CD8-positive, alpha-beta memory T cell (primary cell): ENCODE measurements around the gene ATP5MG. TPM values are rescaled to one million over a fixed set of nuclear protein-coding genes. Genes with fewer than 3 reads are reported as not detected.
"Not testable (repeated sequence)": the region's sequence is repeated elsewhere in the genome, so short reads cannot be mapped to it uniquely, and the experiment has no call there.

Source experiments
- CTCF ChIA-PET: fragments of 350-600 bp; sonication (Branson Sonifier 250); formaldehyde crosslinking; loops from one replicate; lab custom pipeline; 2021; ENCODE audit warnings: antibody characterized with exemption; lab: Charles Lee
- POLR2A ChIA-PET: fragments of 350-600 bp; sonication (Branson Sonifier 250); formaldehyde crosslinking; loops from one replicate; lab custom pipeline; 2021; ENCODE audit warnings: antibody characterized with exemption; lab: Charles Lee
- DNase-seq, 5 donors: peaks; one replicate each; pipeline versions ENCODE4 v3.0.0 to v3.0.0-alpha.2; 2020 to 2022; ENCODE audit warnings: mixed read lengths in 1 of 5
- H3K27ac ChIP-seq: one replicate; pipeline ENCODE4 v1.7.0; 2013; ENCODE audit warnings: low read depth, mild to moderate bottlenecking, low read length, moderate library complexity
- H3K27me3 ChIP-seq: 2 replicates; pipeline ENCODE4 v1.7.0; 2013; ENCODE audit warnings: low read length, mild to moderate bottlenecking; ENCODE audit not compliant: insufficient read depth, poor library complexity, severe bottlenecking
- H3K36me3 ChIP-seq: 2 replicates; pipeline ENCODE4 v1.7.0; 2013; ENCODE audit warnings: mild to moderate bottlenecking, low read length, moderate library complexity; ENCODE audit not compliant: insufficient read depth
- H3K4me1 ChIP-seq: 2 replicates; pipeline ENCODE4 v1.7.0; 2013; ENCODE audit warnings: mild to moderate bottlenecking, low read length, moderate library complexity; ENCODE audit not compliant: insufficient read depth
- H3K4me3 ChIP-seq: 2 replicates; pipeline ENCODE4 v1.7.0; 2013; ENCODE audit warnings: mild to moderate bottlenecking, low read length
- H3K9me3 ChIP-seq: 2 replicates; pipeline ENCODE4 v1.7.0; 2013; ENCODE audit warnings: mild to moderate bottlenecking, low read length
- H3K27ac Mint-ChIP-seq, 8 donors: one replicate each; pipeline ENCODE4 v1.8.0; 2020 to 2021; ENCODE audit warnings: mixed read lengths in 8 of 8, mild to moderate bottlenecking in 6 of 8, inconsistent platforms in 3 of 8, moderate library complexity in 3 of 8
- H3K27me3 Mint-ChIP-seq, 2 donors: one replicate each; pipeline ENCODE4 v1.8.0; 2020 to 2021; ENCODE audit warnings: mixed read lengths in 2 of 2, mild to moderate bottlenecking in 1 of 2, moderate library complexity in 1 of 2
- H3K36me3 Mint-ChIP-seq, 3 donors: one replicate each; pipeline ENCODE4 v1.8.0; 2020 to 2021; ENCODE audit warnings: mixed read lengths in 3 of 3, inconsistent platforms in 1 of 3, mild to moderate bottlenecking in 1 of 3
- H3K4me1 Mint-ChIP-seq, 3 donors: one replicate each; pipeline ENCODE4 v1.8.0; 2020 to 2021; ENCODE audit warnings: mixed read lengths in 3 of 3, inconsistent platforms in 1 of 3, mild to moderate bottlenecking in 1 of 3
- H3K4me3 Mint-ChIP-seq, 7 donors: one replicate each; pipeline ENCODE4 v1.8.0; 2020 to 2021; ENCODE audit warnings: mixed read lengths in 7 of 7, mild to moderate bottlenecking in 6 of 7, moderate library complexity in 4 of 7, inconsistent platforms in 2 of 7
- H3K9me3 Mint-ChIP-seq, 5 donors: one replicate each; pipeline ENCODE4 v1.8.0; 2020 to 2022; ENCODE audit warnings: mixed read lengths in 5 of 5, mild to moderate bottlenecking in 3 of 5, moderate library complexity in 2 of 5, inconsistent platforms in 1 of 5
- polyA plus RNA-seq: library from polyadenylated mRNA; unstranded; fragments of 300-500 nt; fragmentation: Illumina TruSeq; gene quantifications from one replicate; pipeline ENCODE4 v1.2.3, GENCODE V29; 2021
- total RNA-seq, 2 experiments: library from RNA; stranded (reverse); gene quantifications; one replicate each; pipeline ENCODE4 v1.2.3, GENCODE V29; 2021

ATP5MG gene
- total and polyA plus RNA-seq, 3 experiments from 2014 or later, result 277 to 632 (median 280) TPM

DNA sequence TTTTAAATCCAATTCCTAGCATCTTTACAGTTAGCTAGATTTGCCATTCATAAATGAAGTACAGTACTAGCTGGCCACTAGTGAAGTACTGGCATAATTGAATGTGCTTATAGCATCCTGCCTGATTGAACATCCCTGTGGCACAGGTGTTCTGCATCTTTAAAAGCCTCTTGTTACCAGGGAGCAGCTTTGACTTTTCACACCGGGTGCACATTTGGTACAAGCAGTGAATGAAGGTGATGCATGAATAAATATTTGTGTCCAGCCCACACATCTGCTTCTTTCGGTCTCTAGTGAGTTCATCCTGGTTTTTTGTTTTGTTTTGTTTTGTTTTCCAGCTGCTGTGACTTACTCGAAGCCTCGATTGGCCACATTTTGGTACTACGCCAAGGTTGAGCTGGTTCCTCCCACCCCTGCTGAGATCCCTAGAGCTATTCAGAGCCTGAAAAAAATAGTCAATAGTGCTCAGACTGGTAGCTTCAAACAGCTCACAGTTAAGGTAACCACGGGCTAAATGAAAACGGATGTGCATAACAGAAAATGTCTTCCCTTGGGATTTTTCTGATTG is 5.3 kb downstream of the ATP5MG start:
- H3K36me3 ChIP-seq, result peaks cover 8% of the 10 kb centered on the region
- H3K4me1 ChIP-seq, result peaks cover 31% of the 10 kb centered on the region
- CTCF ChIA-PET, result interaction anchor here (1.1 to 1.7 kb wide), 2 partner anchors 11 to 29 kb away, joined by 3 to 5 read pairs; partner anchors contain the start of gene KMT2A
- DNase-seq, result no peak
- no peak overlapping the region for H3K4me3 ChIP-seq
- H3K9me3 ChIP-seq, result no peaks in the 10 kb centered on the region
- Mint-ChIP-seq H3K4me1 (peaks cover 50 to 75% (median 71%) of the 10 kb centered on the region in 3 donors), H3K9me3 (no peaks in the 10 kb centered on the region), H3K27ac (peak overlapping the region in 4 of 8 donors; percentile 36 to 80 (median 78)), H3K4me3 (peak overlapping the region in 1 of 7 donors; percentile 51), H3K27me3 (no peaks in the 10 kb centered on the region), H3K36me3 (peaks cover 0 to 76% (median 14%) of the 10 kb centered on the region in 3 donors)
- POLR2A ChIA-PET, result interaction anchor here (1.2 to 1.3 kb wide), 2 partner anchors 9 to 29 kb away, joined by 3 to 4 read pairs; partner anchors contain the start of gene KMT2A
- H3K27ac ChIP-seq, result no peak overlapping the region
- H3K27me3 ChIP-seq, result no peaks in the 10 kb centered on the region

DNA sequence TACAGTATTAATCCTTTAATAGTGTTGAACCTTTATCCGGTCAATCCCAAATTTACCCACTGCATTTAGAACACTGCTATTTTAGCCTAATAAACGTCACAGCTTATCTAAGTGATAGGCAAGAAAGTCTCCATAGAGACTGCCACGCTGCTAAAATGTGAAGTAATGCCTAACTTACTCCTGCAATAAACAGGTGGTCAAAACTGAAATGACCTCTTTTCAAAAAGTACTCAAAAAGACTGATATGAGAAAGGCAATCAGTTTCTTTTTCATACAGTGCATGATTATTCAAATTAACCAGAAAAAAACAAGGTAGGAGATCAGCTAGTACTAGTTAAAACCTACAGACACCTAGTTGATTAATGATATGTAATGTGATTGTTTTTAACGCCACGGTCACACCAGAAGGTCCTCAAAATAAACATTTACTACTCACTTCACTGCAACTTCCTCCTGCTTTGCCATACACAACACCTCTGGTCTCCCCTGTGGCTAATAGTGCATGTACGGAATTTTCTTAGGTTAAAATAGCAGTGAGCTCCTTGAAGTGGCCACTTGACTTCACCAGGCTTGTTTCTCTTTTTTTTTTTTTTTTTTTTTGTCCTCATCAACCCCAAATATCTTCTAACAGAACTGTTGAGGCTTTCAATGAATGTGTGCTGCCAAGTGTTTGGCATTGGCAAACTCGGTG is 8.8 kb downstream of the ATP5MG start:
- Mint-ChIP-seq H3K9me3 (no peaks in the 10 kb centered on the region), H3K36me3 (peaks cover 0 to 57% (median 10%) of the 10 kb centered on the region in 3 donors), H3K4me1 (peaks cover 22 to 42% (median 41%) of the 10 kb centered on the region in 3 donors), H3K27ac (peak overlapping the region in 3 of 8 donors; percentile 20 to 51 (median 40)), H3K27me3 (no peaks in the 10 kb centered on the region), H3K4me3 (no peak overlapping the region)
- Histone ChIP-seq H3K9me3 (no peaks in the 10 kb centered on the region), H3K27ac (no peak overlapping the region), H3K4me3 (no peak overlapping the region), H3K4me1 (peaks cover 1% of the 10 kb centered on the region), H3K27me3 (no peaks in the 10 kb centered on the region), H3K36me3 (peaks cover 8% of the 10 kb centered on the region)
- ChIA-PET POLR2A (no interaction called here), CTCF (no interaction called here)
- DNase-seq, result no peak

DNA sequence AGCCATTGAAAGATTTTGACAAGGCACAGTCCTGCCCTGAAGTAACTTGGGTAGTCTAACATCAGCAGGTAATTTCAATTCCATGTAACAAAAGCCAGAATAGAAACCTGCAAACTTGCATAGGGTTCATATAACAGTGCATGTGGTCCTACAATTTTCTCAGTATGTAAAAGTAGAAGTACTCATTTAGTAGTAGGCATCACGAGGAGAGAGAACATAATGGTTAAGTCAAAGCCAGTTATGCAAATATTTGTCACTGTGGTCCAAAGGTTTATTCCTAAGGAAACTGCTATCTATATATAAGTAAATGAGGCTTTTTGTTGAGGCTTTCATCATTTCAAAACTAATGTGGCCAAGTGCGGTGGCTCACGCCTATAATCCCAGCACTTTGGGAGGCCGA is 10.1 kb downstream of the ATP5MG start:
- CTCF ChIA-PET, result no interaction called here
- H3K36me3 ChIP-seq, result peaks cover 6% of the 10 kb centered on the region

DNA sequence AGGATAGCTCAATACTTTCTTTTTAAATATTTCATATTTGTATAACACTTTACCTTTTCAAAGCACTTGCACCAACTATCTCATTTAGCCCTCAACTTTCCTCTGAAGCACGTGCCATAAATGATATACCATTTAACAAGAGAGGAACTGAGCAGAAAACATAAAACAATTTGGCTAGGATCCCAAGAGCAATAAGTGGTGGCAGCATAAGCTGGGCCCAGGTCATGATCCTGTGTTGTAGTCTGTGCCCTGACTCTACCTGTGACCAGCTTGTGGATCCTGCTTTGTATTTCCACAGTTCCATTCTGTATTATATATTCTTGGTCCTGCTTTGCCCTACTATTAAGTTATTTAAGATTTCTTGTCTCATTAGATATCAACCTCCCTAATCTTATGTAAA is 11.5 kb downstream of the ATP5MG start:
- Mint-ChIP-seq H3K36me3 (peaks cover 0 to 30% (median 4%) of the 10 kb centered on the region in 3 donors), H3K4me1 (peaks cover 14 to 18% (median 18%) of the 10 kb centered on the region in 3 donors), H3K27me3 (no peaks in the 10 kb centered on the region), H3K9me3 (no peaks in the 10 kb centered on the region), H3K4me3 (no peak overlapping the region), H3K27ac (peak overlapping the region in 5 of 8 donors; percentile 7 to 60 (median 16))
- Histone ChIP-seq H3K27ac (no peak overlapping the region), H3K9me3 (no peaks in the 10 kb centered on the region), H3K4me3 (no peak overlapping the region), H3K36me3 (no peaks in the 10 kb centered on the region), H3K27me3 (no peaks in the 10 kb centered on the region), H3K4me1 (no peaks in the 10 kb centered on the region)
- no peak for DNase-seq
- POLR2A ChIA-PET, result no interaction called here
- CTCF ChIA-PET, result no interaction called here

More for the DNA sequence above, 10.1 kb downstream of the ATP5MG start:
- Mint-ChIP-seq H3K4me3 (no peak overlapping the region), H3K27me3 (no peaks in the 10 kb centered on the region), H3K36me3 (peaks cover 0 to 44% (median 7%) of the 10 kb centered on the region in 3 donors), H3K4me1 (peaks cover 14 to 29% (median 28%) of the 10 kb centered on the region in 3 donors), H3K9me3 (no peaks in the 10 kb centered on the region), H3K27ac (peak overlapping the region in 1 of 8 donors; percentile 5)
- no peaks in the 10 kb centered on the region for H3K27me3 ChIP-seq
- no peak for DNase-seq
- no peak overlapping the region for H3K4me3 ChIP-seq
- H3K4me1 ChIP-seq, result no peaks in the 10 kb centered on the region
- POLR2A ChIA-PET, result no interaction called here
- H3K9me3 ChIP-seq, result no peaks in the 10 kb centered on the region
- no peak overlapping the region for H3K27ac ChIP-seq

DNA sequence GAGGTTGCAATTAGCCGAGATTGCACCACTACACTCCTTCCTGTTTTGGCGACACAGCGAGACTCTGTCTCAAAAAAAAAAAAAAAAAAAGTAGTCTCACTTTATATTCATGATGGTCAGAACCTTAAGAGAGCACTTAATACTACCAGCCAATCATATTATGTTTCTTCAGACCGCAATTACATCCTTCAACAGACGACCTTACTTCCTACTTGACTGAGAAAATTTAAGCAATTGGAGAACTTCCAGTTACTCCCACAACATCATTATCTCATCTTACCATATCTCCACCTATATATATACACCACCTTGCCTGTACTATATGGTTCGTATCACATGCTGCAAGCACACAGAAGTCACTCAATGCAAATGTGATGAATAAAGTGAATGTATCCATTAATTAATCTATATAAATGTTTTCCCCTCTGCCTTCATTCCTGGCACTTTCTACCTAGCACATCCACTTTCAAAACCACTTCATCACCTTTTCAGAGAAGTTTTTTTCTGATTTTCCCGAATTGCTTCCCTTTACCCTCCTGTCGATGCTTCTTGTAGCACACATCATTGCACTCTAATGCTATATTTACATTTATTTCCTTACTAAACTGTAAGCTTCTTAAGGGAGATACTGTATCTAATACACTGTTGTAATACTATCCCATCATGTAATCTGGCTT is 13.8 kb downstream of the ATP5MG start:
- Mint-ChIP-seq H3K4me1 (peaks cover 0 to 4% (median 0%) of the 10 kb centered on the region in 3 donors), H3K27me3 (no peaks in the 10 kb centered on the region), H3K4me3 (no peak overlapping the region), H3K36me3 (peaks cover 0 to 9% (median 0%) of the 10 kb centered on the region in 3 donors), H3K9me3 (no peaks in the 10 kb centered on the region), H3K27ac (no peak overlapping the region)
- Histone ChIP-seq H3K27me3 (no peaks in the 10 kb centered on the region), H3K9me3 (no peaks in the 10 kb centered on the region), H3K27ac (peak overlapping the region; percentile 10), H3K4me3 (no peak overlapping the region), H3K4me1 (no peaks in the 10 kb centered on the region), H3K36me3 (no peaks in the 10 kb centered on the region)
- POLR2A ChIA-PET, result interaction anchor here (0.9 kb wide), 1 partner anchor 9 kb away, joined by 3 read pairs; no protein-coding TSS in a partner anchor
- DNase-seq, result no peak
- CTCF ChIA-PET, result interaction anchor here (0.9 to 1.7 kb wide), 2 partner anchors 11 to 13 kb away, joined by 3 to 5 read pairs; no protein-coding TSS in a partner anchor

DNA sequence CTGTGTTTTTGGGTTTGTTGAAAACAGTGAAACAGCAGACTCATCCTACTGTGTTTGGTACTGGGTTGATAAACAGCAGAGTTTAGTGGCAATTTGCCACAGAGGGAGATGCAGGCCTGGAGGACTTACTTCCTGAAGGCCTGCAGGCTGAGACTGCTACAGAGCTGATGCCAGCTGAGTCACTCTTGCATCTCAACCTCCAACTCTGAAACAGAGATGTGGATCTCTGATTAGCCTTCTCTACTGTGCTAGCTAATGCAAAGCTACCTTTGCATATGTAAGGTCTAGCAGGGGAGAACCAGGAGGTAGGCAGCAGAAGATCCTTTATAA is 14.3 kb downstream of the ATP5MG start:
- CTCF ChIA-PET, result interaction anchor here (1.7 kb wide), 1 partner anchor 13 kb away, joined by 5 read pairs; no protein-coding TSS in a partner anchor
- Histone ChIP-seq H3K27ac (peak overlapping the region; percentile 10), H3K27me3 (no peaks in the 10 kb centered on the region), H3K9me3 (no peaks in the 10 kb centered on the region), H3K4me1 (no peaks in the 10 kb centered on the region), H3K4me3 (no peak overlapping the region), H3K36me3 (no peaks in the 10 kb centered on the region)
- Mint-ChIP-seq H3K27me3 (no peaks in the 10 kb centered on the region), H3K9me3 (no peaks in the 10 kb centered on the region), H3K4me1 (no peaks in the 10 kb centered on the region), H3K27ac (no peak overlapping the region), H3K4me3 (no peak overlapping the region), H3K36me3 (peaks cover 0 to 4% (median 0%) of the 10 kb centered on the region in 3 donors)
- DNase-seq, result peak in 1 of 5 donors; percentile 53
- POLR2A ChIA-PET, result interaction anchor here (0.9 kb wide), 1 partner anchor 9 kb away, joined by 3 read pairs; no protein-coding TSS in a partner anchor

DNA sequence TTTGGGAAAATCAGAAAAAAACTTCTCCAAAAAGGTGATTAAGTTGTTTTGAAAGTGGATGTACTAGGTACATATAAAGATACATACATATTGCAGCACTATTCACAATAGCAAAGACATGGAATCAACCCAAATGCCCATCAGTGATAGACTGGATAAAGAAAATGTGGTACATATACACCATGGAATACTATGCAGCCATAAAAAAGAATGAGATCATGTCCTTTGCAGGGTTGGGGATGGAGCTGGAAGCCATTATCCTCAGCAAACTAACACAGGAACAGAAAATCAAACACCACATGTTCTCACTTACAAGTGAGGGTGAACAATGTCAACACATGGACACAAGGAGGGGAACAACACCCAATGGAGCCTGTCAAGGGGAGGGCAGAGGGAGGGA is 15.5 kb downstream of the ATP5MG start:
- H3K9me3 ChIP-seq, H3K27ac ChIP-seq, H3K4me3 ChIP-seq, H3K36me3 Mint-ChIP-seq, H3K36me3 ChIP-seq, POLR2A ChIA-PET, H3K4me1 Mint-ChIP-seq, H3K27me3 ChIP-seq, DNase-seq, H3K4me1 ChIP-seq, H3K27me3 Mint-ChIP-seq, H3K4me3 Mint-ChIP-seq, H3K9me3 Mint-ChIP-seq, H3K27ac Mint-ChIP-seq: not testable (repeated sequence)
- CTCF ChIA-PET, result interaction anchor here (1.3 kb wide), 1 partner anchor 10 kb away, joined by 3 read pairs; no protein-coding TSS in a partner anchor
